ENCODE data around the gene NUFIP1.

GRCh38 chr13:45015300-45015699 lies 26.0 kb upstream of the NUFIP1 start:
- TF ChIP-seq CTCF (conservative IDR thresholded peaks at IDR 0.05; ENCODE audit: low read depth in 2 of 2) (no peak), NANOG (IDR thresholded peaks at IDR 0.05; ENCODE audit: borderline replicate concordance) (no peak)
